Inflammatory macrophage treated with lipopolysaccharide for 1 hour (primary cell): ENCODE measurements around the gene BRAF.
"Not testable (repeated sequence)": the region's sequence is repeated elsewhere in the genome, so short reads cannot be mapped to it uniquely, and the experiment has no call there.

Source experiments
- DNase-seq, 2 donors: peaks; one replicate each; pipeline ENCODE4 v3.0.0-alpha.2; 2020 to 2022

The BRAF gene

GRCh38 chr7:140763166-140763565 lies 161.6 kb downstream of the BRAF start:
- DNase-seq, result not testable (repeated sequence)

DNA sequence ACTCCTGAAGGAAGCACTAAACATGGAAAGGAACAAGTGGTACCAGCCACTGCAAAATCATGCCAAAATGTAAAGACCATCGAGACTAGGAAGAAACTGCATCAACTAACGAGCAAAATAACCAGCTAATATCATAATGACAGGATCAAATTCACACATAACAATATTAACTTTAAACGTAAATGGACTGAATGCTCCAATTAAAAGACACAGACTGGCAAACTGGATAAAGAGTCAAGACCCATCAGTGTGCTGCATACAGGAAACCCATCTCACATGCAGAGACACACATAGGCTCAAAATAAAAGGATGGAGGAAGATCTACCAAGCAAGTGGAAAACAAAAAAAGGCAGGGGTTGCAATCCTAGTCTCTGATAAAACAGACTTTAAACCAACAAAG lies 163.4 kb downstream of the BRAF start:
- not testable (repeated sequence) for DNase-seq

DNA sequence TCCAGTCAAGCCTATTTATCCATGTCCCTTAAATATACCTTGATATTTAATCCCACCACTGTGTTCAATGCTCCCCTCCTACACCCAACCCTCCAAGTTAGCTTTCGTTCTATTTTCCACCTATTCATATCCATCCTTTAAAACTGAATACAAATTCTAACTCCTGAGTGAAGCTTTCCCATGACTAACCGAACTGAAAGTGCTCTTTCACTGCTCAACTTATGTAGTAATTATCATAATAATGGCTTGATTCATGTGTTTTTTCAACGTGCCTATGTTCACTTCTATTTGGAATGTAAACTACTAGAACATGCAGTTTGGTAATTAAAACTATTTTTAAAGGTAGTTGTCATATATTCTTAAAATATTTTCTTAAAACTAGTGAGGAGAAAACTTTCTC lies 170.2 kb downstream of the BRAF start:
- no peak for DNase-seq

DNA sequence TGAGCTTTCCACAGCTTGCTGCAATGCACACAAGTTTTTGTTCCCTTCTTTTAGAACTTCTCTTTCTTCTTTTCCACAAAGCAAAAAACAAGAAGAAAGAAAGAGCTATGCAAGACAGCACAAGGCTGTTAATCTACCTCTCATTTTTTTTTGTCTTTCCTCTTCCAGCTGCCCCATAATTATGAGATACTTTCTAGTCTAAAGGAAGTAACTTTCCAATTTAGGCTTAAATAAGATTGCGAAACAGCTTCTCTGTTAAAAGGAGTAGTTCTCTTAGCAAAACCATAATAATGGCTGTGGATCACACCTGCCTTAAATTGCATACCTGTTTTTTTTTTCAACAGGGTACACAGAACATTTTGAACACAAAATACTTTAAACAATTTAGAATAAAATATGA lies 172.2 kb downstream of the BRAF start:
- peak in 1 of 2 donors; percentile 22 for DNase-seq

GRCh38 chr7:140746751-140747150 lies 178.0 kb downstream of the BRAF start:
- no peak for DNase-seq

DNA sequence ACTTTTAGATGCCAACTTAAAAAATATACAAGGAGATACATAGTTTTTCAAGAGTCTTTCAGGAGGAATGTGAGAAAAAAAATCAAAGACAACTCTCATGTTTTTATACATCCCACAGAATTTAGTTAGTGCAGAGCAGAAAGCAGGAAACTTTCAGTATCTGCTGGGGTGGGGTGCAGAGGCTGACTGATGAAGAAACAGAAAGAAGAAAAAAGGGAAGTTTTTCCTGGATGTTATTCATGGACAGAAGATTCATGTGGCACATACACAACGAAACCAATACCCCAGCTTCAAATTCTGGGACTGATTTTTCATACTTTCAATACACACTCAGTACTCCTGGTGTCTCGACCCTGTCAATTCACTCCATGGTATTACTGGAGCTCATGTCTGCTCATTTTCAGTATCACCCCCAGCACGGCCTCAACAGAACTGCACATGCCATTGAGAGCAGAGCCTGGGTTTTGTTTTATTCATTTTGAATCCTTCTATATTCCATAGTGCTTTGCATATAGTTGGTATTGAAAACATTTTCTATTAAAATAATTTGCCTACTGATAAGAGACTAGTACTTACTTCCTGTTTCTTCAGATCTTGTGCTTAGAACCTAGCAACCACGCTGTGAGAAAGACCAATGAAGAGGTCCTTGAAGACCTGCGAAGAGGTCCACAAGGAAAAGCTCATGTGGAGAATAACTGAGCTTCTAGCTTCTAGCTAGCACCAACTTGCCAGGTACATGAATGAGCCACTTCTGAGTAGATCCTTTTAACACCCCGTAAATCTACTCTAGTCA lies 179.3 kb downstream of the BRAF start:
- peak; percentile 30 to 49 for DNase-seq

- no peak for DNase-seq
These were observed 180.7 kb downstream of the BRAF start for GRCh38 chr7:140744005-140744404.

- DNase-seq, result not testable (repeated sequence)
These were observed 181.5 kb downstream of the BRAF start for GRCh38 chr7:140743255-140743654.

DNA sequence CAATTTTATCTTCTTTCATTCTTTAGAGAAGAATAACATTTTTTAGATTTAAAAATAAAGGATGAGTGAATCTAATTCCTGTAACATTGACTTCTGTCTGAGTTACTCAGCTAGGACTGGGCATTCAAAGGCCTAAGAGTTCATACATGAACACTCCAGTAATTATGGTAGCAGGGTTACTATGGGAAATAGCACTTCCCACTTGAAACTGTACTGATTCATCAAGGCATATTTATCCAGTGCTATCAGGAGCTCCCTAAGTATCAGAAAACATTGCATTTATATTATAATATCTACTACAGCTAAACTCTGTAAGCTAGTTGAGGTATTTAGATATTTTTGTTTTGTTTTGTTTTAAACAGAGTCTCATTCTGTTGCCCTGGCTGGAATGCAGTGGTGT lies 186.4 kb downstream of the BRAF start:
- no peak for DNase-seq

DNA sequence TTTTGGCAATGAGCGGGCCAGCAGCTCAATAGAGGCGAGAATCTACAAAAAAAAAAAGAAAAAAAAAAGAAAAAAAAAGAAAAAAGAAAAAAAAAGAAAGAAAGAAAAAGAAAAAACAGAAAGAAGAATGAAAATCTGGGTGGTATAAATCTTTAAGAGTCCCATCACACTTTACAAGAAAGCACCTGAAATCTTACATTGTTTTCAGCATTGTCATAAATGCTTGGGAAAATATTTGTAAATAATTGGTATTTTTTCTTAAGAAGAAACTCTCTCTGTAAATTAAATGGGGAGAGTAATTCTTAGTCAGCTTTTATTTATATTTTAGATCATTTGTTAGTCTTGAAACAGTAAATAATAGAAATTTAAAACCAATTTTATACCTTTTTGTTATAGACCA lies 190.0 kb downstream of the BRAF start:
- no peak for DNase-seq

DNA sequence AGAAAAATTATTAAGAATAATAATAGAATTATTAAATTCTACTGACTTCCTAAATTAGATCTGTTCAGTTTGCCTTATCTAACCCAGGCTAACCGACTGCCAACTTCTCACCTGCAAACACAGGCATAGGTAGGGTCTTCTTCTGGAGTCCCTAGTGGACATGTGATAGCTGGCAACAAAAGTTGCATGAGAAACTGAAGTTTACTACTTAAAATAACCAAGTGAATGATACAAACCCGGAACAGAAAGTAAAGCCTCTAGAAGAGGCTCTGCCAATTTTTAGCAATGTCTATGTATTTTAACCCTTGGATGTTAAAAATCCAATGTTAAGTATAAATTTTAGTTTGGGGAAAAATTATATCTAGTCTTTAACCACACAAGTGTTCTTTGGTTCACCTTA lies 190.6 kb downstream of the BRAF start:
- no peak for DNase-seq

DNA sequence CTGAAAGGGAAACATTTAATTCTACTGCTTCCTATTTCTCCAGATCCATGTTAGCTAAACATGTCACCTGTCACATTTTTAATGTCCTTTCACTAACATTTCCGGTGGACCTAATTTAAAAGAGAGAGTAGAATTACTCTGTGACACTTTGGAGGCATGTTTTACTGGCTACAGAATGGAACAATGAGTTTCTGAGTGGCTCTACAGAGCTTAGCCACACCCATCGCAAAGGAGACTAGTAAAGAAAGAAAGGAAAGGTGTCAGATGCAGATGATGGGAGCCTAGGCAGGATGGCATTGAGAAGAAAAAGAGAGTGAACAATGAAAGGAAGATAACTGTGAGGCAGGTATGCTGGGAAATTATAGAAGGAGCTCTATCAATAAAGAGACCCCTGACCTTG lies 192.3 kb downstream of the BRAF start:
- no peak for DNase-seq

- DNase-seq, result peak; percentile 38 to 68
These were observed 198.4 kb downstream of the BRAF start for GRCh38 chr7:140726281-140726680.

- no peak for DNase-seq
These were observed 200.0 kb downstream of the BRAF start for GRCh38 chr7:140724706-140725105.

GRCh38 chr7:140723574-140723973 lies 201.2 kb downstream of the BRAF start:
- DNase-seq, result no peak

- no peak for DNase-seq
These were observed 201.7 kb downstream of the BRAF start for GRCh38 chr7:140723006-140723405.

- no peak for DNase-seq
These were observed 202.5 kb downstream of the BRAF start for GRCh38 chr7:140722254-140722653.

DNA sequence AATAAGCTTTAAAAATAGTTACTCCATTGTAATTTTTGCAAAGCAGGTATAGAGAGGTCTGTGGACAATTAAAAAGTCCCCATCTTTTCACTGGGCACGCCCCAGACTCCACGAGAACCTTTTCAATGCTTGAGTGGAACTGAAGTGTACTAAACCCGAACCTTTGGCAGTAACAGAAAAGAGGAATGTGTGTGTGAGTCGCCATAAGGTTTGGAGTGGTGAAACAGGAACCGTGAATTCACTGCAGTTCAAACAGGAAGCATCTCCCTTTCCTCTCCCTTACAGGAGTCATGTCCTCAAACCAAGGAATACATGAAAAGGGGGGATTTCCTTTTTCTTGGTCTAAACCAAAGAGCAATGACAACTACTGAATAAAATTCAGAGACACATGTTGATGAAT lies 205.0 kb downstream of the BRAF start:
- DNase-seq, result peak; percentile 29 to 34

- DNase-seq, result no peak
These were observed 210.2 kb downstream of the BRAF start for GRCh38 chr7:140714331-140715040.

DNA sequence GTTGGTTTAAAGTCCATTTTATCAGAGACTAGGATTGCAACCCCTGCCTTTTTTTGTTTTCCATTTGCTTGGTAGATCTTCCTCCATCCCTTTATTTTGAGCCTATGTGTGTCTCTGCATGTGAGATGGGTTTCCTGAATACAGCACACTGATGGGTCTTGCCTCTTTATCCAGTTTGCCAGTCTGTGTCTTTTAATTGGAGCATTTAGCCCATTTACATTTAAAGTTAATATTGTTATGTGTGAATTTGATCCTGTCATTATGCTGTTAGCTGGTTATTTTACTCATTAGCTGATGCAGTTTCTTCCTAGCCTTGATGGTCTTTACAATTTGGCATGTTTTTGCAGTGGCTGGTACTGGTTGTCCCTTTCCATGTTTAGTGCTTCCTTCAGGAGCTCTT lies 212.3 kb downstream of the BRAF start:
- not testable (repeated sequence) for DNase-seq

DNA sequence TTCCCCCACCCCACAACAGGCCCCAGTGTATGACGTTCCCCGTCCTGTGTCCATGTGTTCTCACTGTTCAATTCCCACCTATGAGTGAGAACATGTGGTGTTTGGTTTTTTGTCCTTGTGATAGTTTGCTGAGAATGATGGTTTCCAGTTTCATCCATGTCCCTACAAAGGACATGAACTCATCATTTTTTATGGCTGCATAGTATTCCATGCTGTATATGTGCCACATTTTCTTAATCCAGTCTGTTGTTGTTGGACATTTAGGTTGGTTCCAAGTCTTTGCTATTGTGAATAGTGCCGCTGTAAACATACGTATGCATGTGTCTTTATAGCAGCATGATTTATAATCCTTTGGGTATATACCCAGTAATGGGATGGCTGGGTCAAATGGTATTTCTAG lies 216.0 kb downstream of the BRAF start:
- not testable (repeated sequence) for DNase-seq

DNA sequence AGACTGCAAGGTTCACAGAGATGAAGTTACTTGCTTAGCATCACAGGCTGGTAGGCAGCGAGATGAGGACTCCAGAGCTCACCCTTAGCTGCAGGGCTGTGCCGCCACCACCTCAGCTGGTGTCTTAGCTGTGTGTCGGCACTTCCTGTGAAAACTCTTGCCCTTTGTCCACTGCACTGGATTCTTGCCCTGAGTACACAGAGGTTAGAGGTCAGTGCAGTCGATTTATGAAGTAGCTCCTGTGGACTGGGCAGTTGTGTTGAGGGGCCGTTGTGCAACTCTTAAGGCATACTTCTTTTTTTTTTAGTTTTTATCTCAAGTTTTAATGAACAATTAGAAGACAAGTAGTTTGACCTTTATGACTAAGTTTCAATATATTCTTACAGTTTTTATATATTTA lies 217.6 kb downstream of the BRAF start:
- DNase-seq, result no peak

DNA sequence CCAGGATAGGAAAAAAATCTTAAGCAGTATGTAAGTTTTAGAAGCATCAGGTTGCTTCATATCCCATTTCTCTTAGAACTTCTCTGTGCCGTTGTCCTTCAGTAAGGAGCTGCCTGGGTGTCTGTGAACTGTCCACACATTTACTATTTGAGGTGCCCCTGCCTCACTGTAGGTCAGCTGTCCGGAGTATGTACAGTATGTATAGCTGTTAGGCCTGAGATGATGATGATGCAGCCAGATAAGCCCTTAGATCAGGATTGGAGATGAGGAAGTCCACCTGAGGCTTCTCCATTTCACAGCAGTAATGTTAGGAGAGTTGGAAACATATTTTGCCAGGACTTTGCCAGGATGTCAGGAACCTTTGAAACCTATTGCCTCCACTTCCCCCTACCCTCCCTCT lies 220.5 kb downstream of the BRAF start:
- no peak for DNase-seq

- no peak for DNase-seq
These were observed 222.0 kb downstream of the BRAF start for GRCh38 chr7:140702774-140703173.

GRCh38 chr7:140698477-140698876 lies 226.3 kb downstream of the BRAF start:
- DNase-seq, result no peak
